Erythroblast (primary cell): Measurements from ENCODE around the gene ATR.

Experiments
- GATA1 ChIP-seq: IDR thresholded peaks from 2 replicates; pipeline ENCODE4 v1.6.1; 2011; ENCODE audit warnings: low read depth, mild to moderate bottlenecking, control low read depth, low read length, moderate library complexity
- POLR2A ChIP-seq: IDR thresholded peaks from 2 replicates; pipeline ENCODE4 v1.6.1; 2011; ENCODE audit warnings: mild to moderate bottlenecking, low read length

DNA sequence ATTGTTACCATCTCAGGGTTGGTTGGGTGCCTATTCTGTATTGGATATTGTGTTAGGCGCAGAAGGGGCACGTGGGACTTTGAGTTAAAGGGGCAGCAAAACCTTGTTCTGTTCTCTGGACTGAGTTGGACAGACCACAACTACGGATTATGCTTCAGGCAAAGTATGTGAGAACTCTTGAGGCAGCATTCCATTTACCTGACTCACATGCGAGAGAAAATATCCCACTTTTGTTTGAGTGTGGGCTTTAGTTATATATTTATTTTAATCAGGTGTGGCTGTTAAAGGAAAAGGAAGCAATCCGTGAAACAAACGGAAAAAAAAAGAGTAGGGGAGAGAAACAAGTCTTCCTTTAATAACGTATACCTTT, 17.0 kb upstream of the ATR start:
- TF ChIP-seq POLR2A (no peak), GATA1 (no peak)
